Measurements from ENCODE around the gene EGLN3.

- TF ChIP-seq POLR2A (IDR thresholded peaks at IDR 0.05) (no peak), CTCF (IDR thresholded peaks at IDR 0.05) (no peak), POLR2AphosphoS5 (IDR thresholded peaks at IDR 0.05) (no peak)
These were observed 18.8 kb downstream of the EGLN3 start for GRCh38 chr14:33932033-33932432.

Measured in upper lobe of left lung (tissue), 4 donors.